GM18520 (cell line): ENCODE results near the gene BID.
A peak's percentile ranks its signal among the peaks of the same experiment; 100 is the strongest.
"Not testable (repeated sequence)": the region's sequence is repeated elsewhere in the genome, so short reads cannot be mapped to it uniquely, and the experiment has no call there.

Experiments used
- ATAC-seq: cut with Tn5 transposase; IDR thresholded peaks from one replicate; pipeline ENCODE4 v1.9.1; 2021; ENCODE audit not compliant: unreplicated experiment

BID gene

DNA sequence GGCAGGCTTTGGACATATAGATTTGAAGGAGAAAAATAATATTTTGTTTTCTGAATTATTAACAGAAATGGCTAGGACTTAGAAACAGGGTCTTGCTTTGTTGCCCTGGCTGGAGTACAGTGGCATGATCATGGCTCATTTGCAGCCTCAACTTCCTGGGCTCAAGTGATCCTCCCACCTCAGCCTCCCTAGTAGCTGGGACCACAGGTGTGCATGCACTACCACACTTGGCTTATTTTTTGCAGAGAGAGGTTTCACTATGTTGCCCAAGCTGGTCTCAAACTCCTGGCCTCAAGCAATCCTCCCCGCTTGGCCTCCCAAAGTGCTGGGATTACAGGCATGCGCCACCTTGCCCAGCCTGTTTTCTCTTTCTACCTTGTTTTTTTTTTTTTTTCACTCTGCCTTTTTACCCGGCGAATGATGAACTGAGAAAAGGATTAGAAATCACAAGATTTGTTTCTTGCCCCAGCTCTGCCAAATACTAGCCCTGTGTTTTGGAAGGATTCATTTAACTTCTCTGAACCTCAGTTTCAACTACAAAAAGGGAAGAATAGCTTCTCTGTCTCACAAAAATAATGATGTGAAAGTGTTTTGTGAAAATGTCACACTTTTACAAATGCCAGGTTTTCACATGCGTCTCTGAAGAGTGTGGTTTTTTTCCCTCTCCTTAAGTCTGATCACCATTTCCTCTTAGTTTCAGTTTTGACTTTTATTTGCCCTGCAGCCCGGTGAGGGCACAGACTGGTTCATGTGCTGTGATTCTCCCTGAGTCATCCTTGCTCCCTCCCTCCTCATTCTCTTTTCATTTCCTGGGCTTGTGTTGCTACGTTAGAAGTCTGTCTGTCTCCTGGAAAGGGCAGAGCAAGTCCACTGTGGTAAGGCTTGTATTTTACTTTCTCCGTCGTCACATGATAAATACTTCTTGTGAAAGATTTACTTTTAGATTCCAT, 68.0 kb downstream of the BID start:
- peak; percentile 82 for ATAC-seq

DNA sequence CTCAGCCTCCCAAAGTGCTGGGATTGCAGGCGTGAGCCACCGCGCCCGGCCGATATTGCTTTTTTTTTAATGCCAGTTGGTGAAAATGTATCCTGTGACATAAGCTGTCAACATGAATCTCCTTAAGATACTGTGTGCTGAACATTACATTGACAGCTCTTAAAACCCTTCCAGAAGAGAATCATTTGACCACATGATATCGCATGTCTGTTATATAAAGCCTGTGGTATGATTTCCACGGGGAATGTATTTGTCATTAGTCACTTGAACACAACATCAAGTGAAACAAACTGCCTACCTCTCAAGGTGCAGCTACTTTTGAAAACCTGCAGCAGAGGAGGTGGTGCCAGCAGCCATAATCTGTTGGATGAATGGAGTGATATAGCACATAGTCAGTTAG, 68.7 kb downstream of the BID start:
- ATAC-seq: no peak

DNA sequence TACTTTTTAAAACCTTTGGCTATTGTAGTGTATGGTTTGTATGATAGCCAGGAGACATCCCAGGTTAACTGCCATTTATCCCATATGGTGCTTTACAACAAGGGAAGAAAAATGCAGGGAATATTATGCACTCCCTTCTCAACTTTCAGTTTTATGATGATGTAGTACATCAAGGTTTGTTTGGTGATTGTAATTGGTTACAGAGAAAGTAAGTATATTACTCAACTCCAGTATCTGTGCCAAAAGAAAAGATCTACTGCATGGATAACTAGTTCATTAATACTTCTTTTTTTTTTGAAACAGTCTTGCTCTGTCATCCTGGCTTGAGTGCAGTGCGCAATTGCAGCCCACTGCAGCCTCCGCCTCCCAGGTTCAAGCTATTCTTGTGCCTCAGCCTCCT, 70.5 kb downstream of the BID start:
- ATAC-seq: no peak

DNA sequence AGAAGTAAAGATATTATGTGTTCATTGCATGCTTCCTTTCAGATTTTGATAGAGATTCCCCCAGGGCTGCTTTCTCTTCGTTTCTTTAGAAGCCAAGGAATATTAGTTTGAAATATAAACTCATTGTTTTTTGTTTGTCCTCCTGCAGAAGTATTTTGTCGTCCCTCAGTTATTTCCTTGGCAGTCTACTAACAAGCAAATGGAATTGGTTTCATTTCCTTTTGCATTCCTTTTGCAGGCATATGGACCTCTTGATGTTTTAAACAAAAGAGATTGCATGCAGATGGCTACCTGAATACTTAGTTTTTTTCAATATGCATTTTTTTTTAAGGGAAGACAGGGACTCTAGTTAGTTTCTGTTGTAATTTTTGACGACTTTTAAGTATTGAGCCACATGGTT, 73.5 kb downstream of the BID start:
- ATAC-seq: no peak

DNA sequence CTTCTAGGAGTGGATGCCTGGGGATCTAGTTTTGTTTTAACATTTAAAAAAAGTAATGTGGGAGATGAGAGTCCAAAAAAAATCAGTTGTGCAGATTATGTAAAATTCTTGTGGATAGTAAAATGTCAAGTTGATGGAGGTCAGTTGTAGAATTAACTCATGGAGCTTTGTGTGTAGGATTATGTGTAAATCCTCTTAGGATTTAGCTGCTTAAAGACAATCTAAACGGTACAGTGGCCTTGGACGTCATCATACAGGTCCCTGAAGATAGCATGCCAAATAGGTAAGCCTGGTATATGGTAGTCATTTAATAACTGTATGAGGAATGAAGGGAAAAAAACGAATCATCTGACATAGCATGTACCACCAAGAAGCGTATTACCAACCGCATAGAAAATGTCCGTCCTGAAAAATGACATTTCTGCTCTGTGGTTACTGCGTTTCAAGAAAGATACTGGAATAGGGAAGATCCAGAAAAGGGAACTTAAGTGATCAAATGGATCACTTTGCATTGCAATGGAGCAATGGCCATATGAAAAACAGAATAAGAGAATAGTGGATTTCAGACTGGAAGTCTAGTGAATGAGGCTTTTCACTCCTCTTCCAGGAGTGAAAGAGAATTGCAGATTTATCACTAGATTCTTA, 74.5 kb downstream of the BID start:
- no peak for ATAC-seq

DNA sequence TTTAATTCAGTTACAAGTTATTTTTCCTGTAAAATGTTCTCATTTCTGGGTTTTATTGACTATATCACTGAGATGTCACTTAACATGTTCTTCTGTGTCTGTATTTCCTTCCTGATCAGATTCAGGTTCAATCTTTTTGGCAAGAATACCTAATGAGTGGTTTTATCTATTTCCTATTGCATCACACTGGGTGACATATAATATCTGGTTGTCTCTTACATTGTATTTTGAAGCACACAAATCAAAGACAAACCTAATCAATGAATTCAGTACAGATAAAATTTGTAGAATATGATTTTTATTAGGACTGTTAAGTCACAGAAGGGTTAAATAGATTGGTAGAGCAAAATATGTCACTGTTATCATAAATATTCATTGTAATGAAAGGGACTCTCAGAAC, 75.3 kb downstream of the BID start:
- ATAC-seq: no peak

DNA sequence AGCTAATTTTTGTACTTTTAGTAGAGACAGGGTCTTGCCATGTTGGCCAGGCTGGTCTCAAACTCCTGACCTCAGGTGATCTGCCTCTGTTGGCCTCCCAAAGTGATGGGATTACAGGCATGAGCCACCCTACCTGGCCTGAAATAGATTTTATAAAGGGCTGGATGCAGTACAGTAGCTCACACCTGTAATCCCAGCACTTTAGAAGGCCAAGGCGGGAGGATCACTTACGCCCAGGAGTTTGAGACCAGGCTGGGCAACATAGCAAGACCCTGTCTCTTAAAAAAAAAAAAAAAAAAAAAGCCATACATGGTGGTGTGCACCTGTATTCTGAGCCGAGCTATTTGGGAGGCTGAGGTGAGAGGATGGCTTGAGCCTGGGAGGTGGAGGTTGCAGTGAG, 76.0 kb downstream of the BID start:
- ATAC-seq: not testable (repeated sequence)

DNA sequence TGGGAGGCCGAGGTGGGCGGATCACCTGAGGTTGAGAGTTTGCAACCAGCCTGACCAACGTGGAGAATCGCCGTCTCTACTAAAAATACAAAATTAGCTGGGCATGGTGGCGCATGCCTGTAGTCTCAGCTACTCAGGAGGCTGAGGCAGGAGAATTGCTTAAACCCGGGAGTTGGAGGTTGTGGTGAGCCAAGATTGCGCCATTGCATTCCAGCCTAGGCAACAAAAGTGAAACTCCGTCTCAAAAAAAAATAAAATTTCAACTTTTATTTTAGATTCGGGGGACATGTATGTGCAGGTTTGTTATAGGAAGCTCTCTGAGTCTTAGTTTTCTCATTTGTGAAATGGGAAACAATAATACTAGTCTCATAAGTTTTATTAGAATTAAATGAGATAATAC, 77.1 kb downstream of the BID start:
- ATAC-seq: not testable (repeated sequence)

DNA sequence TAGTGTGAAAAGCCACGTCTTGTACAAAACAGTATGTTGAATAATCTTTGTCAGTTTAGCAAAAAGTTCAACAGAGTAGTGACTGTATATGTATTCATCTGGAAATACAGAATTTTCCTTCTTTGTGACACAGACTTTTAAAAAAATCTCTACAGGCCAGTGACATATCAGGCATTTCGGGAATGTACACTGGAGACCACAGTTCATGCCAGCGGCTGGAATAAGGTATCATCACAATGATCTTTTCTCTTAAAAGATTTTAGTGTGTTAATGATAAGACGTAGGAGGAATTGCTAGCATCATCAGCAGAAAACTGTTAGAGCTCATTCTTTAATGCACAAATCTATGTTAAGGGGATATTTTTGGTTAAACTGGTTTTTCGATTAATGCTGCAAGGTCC, 78.3 kb downstream of the BID start:
- ATAC-seq: no peak

DNA sequence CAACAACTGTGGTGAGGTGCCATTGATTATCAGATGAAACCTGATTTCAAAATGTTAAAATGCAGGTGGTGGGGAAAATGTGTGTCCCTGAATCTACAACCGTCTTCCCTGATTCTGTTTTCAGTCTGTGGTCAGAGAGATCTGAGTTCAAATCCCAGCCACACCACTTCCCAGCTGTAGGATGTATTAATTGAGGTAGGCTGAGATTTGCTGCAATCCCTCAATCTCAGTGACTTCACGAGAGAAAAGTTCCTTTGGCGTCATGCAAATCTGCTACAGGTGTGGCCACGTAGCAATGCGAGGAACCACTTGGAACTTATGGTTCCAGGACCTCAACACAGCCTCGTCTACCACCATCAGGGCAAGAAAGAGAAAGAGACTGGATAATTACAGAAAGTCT, 79.5 kb downstream of the BID start:
- no peak for ATAC-seq

DNA sequence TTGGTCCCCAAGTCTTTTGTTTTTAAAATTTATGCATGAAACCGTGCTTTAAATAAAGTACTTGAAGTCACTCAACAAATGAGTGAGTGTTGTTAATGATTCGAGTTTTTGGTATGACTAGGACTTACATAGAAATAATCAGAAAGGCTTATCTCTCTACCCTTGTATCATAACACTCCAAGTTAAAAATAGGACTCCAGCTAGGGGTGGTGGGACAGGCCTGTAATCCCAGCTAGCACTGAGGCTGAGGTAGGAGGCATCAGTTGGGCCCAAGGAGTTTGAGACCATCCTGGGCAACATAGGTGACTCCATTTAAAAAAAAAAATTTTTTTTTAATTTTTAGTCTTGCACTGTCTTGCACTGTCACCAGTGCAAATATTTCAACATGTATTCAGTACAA, 80.1 kb downstream of the BID start:
- ATAC-seq: no peak

DNA sequence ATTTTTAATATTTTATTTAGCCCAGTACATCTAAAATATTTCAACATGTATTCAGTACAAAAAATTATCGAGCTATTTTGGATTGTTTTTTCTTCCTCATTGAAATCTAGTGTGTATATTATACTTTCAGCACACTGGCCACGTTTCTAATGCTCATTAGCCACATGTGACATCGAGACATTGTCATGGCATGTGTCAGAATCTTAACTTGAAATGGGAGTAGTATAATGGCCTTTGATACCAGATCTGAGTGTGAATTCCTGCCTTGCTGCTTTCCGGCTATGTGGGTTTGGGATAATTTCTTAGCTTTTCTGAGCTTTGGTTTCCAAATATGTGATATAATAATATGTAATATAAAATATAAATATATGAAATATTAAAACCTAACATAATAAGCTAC, 81.4 kb downstream of the BID start:
- no peak for ATAC-seq

DNA sequence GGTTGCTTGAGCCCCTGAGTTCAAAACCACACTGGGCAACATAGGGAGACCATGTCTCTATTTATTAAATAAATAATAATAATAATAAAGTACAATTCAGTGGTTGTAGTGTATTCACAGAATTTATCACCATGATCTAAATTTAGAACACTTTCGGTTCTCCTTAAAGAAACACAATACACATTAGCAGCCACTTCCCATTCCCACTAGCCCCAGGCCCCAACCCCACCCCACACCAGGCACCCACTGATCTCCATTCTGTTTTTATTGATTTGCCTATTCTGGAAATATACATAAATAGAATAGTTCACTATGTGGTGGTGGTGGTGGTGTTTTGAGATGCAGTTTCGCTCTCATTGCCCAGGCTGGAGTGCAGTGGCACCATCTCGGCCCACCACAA, 90.0 kb downstream of the BID start:
- no peak for ATAC-seq
